Inflammatory macrophage treated with lipopolysaccharide for 1 hour (primary cell): ENCODE measurements around the gene MED13.
"Not testable (repeated sequence)": the region's sequence is repeated elsewhere in the genome, so short reads cannot be mapped to it uniquely, and the experiment has no call there.

Experiments used
- DNase-seq, 2 donors: peaks; one replicate each; pipeline ENCODE4 v3.0.0-alpha.2; 2020 to 2022

The MED13 gene

GRCh38 chr17:61984821-61985220, 80.3 kb downstream of the MED13 start:
- DNase-seq: no peak

GRCh38 chr17:61981323-61981722, 83.8 kb downstream of the MED13 start:
- DNase-seq: no peak

- no peak for DNase-seq
Observed at GRCh38 chr17:61980535-61980934, 84.5 kb downstream of the MED13 start.

GRCh38 chr17:61974115-61974514, 91.0 kb downstream of the MED13 start:
- no peak for DNase-seq

GRCh38 chr17:61972311-61972710, 92.8 kb downstream of the MED13 start:
- DNase-seq: no peak

GRCh38 chr17:61970030-61970429, 95.0 kb downstream of the MED13 start:
- peak; percentile 52 to 69 for DNase-seq

- DNase-seq: no peak
Observed at GRCh38 chr17:61968757-61969156, 96.3 kb downstream of the MED13 start.

GRCh38 chr17:61967729-61968128, 97.3 kb downstream of the MED13 start:
- no peak for DNase-seq

GRCh38 chr17:61966191-61966590, 98.9 kb downstream of the MED13 start:
- no peak for DNase-seq

GRCh38 chr17:61955619-61956018, 109.5 kb downstream of the MED13 start:
- no peak for DNase-seq

GRCh38 chr17:61947367-61948078, 117.6 kb downstream of the MED13 start:
- no peak for DNase-seq

GRCh38 chr17:61946359-61946758, 118.7 kb downstream of the MED13 start:
- no peak for DNase-seq

- no peak for DNase-seq
Observed at GRCh38 chr17:61943117-61943516, 122.0 kb downstream of the MED13 start.

- DNase-seq: no peak
Observed at GRCh38 chr17:61942085-61942484, 123.0 kb downstream of the MED13 start.

GRCh38 chr17:61928101-61928436, 137.0 kb downstream of the MED13 start:
- DNase-seq: no peak

- DNase-seq: peak; percentile 87 to 96
Observed at GRCh38 chr17:61927208-61928100, 137.6 kb downstream of the MED13 start, which contains the start of gene INTS2. Gene INTS2, minus strand, starts transcription at chr17:61927982. Its CDS starts 1,338 bp downstream, at chr17:61926644.

- no peak for DNase-seq
Observed at GRCh38 chr17:61926826-61927207, 138.3 kb downstream of the MED13 start.

GRCh38 chr17:61915162-61915561, 149.9 kb downstream of the MED13 start:
- not testable (repeated sequence) for DNase-seq

- no peak for DNase-seq
Observed at GRCh38 chr17:61908292-61909037, 156.6 kb downstream of the MED13 start.

GRCh38 chr17:61907361-61907760, 157.7 kb downstream of the MED13 start:
- DNase-seq: no peak

- no peak for DNase-seq
Observed at GRCh38 chr17:61904094-61904710, 160.9 kb downstream of the MED13 start.

- no peak for DNase-seq
Observed at GRCh38 chr17:61903251-61903650, 161.8 kb downstream of the MED13 start.
